Activated CD8-positive, alpha-beta memory T cell treated with anti-CD3 and anti-CD28 coated beads for 36 hours (primary cell): ENCODE results near the gene TMC8. TPM values are rescaled to one million over a fixed set of nuclear protein-coding genes. Genes with fewer than 3 reads are reported as not detected.

Experiments used
- CTCF ChIA-PET: fragments of 350-600 bp; sonication (Branson Sonifier 250); formaldehyde crosslinking; loops from one replicate; lab custom pipeline; 2021; ENCODE audit warnings: antibody characterized with exemption; lab: Charles Lee
- POLR2A ChIA-PET: fragments of 350-600 bp; sonication (Branson Sonifier 250); formaldehyde crosslinking; loops from one replicate; lab custom pipeline; 2021; ENCODE audit warnings: antibody characterized with exemption; lab: Charles Lee
- total RNA-seq, 2 experiments: library from RNA; stranded (reverse); gene quantifications; one replicate each; pipeline ENCODE4 v1.2.3, GENCODE V29; 2021

TMC8 gene
- total RNA-seq, 2 experiments from 2014 or later, result 139 to 144 TPM

- POLR2A ChIA-PET, result interaction anchor here (0.8 to 2.0 kb wide), 5 partner anchors 9 to 47 kb away, joined by 3 to 7 read pairs (median 5); partner anchors contain the start of genes TK1 and TMC8
- CTCF ChIA-PET, result interaction anchor here (0.6 to 7.9 kb wide), 5 partner anchors 13 to 1788 kb away, joined by 3 to 65 read pairs (median 4); partner anchors contain the start of gene TK1
Observed at GRCh38 chr17:78139861-78140168, 9.2 kb downstream of the TMC8 start.

- ChIA-PET CTCF (interaction anchor here (0.6 to 7.9 kb wide), 5 partner anchors 14 to 1789 kb away, joined by 3 to 65 read pairs (median 4); partner anchors contain the start of gene TK1), POLR2A (interaction anchor here (0.6 to 2.0 kb wide), 7 partner anchors 10 to 52 kb away, joined by 3 to 7 read pairs (median 4); partner anchors contain the start of genes TK1 and TMC8)
Observed at GRCh38 chr17:78140169-78141051, 9.8 kb downstream of the TMC8 start.

- POLR2A ChIA-PET, result interaction anchor here (1.0 to 2.0 kb wide), 3 partner anchors 14 to 20 kb away, joined by 3 to 7 read pairs (median 4); no protein-coding TSS in a partner anchor
Observed at GRCh38 chr17:78141437-78142118, 11.0 kb downstream of the TMC8 start.

GRCh38 chr17:78142119-78142861 lies 11.7 kb downstream of the TMC8 start:
- CTCF ChIA-PET, result interaction anchor here (0.6 to 2.9 kb wide), 3 partner anchors 11 to 45 kb away, joined by 3 to 14 read pairs (median 4); partner anchors contain the start of genes AFMID and TK1
- POLR2A ChIA-PET, result interaction anchor here (0.7 to 1.4 kb wide), 3 partner anchors 8 to 20 kb away, joined by 3 to 10 read pairs (median 4); no protein-coding TSS in a partner anchor

More at GRCh38 chr17:78141437-78142118, 11.0 kb downstream of the TMC8 start:
- CTCF ChIA-PET, result interaction anchor here (0.6 to 2.9 kb wide), 3 partner anchors 12 to 46 kb away, joined by 3 to 14 read pairs (median 4); partner anchors contain the start of genes AFMID and TK1

- POLR2A ChIA-PET, result interaction anchor here (0.9 to 1.4 kb wide), 3 partner anchors 19 to 38 kb away, joined by 3 to 8 read pairs (median 4); no protein-coding TSS in a partner anchor
Observed at GRCh38 chr17:78143214-78144146, 12.9 kb downstream of the TMC8 start.

GRCh38 chr17:78144147-78144719 lies 13.7 kb downstream of the TMC8 start:
- ChIA-PET POLR2A (interaction anchor here (1.1 kb wide), 1 partner anchor 39 kb away, joined by 8 read pairs; no protein-coding TSS in a partner anchor), CTCF (interaction anchor here (0.8 to 1.7 kb wide), 6 partner anchors 9 to 107 kb away, joined by 3 to 7 read pairs (median 3); no protein-coding TSS in a partner anchor)

More at GRCh38 chr17:78143214-78144146, 12.9 kb downstream of the TMC8 start:
- CTCF ChIA-PET, result interaction anchor here (1.2 to 1.7 kb wide), 4 partner anchors 8 to 108 kb away, joined by 3 to 7 read pairs (median 4); no protein-coding TSS in a partner anchor

GRCh38 chr17:78144736-78145641 lies 14.4 kb downstream of the TMC8 start:
- ChIA-PET CTCF (interaction anchor here (0.8 to 1.7 kb wide), 6 partner anchors 18 to 106 kb away, joined by 3 to 7 read pairs (median 3); no protein-coding TSS in a partner anchor), POLR2A (no interaction called here)

- POLR2A ChIA-PET, result no interaction called here
Observed at GRCh38 chr17:78146471-78146869, 15.9 kb downstream of the TMC8 start.

GRCh38 chr17:78146881-78147280 lies 16.3 kb downstream of the TMC8 start:
- CTCF ChIA-PET, result interaction anchor here (1.0 kb wide), 1 partner anchor 9 kb away, joined by 3 read pairs; no protein-coding TSS in a partner anchor
- POLR2A ChIA-PET, result no interaction called here

More at GRCh38 chr17:78146471-78146869, 15.9 kb downstream of the TMC8 start:
- CTCF ChIA-PET, result interaction anchor here (1.0 kb wide), 1 partner anchor 9 kb away, joined by 3 read pairs; no protein-coding TSS in a partner anchor

GRCh38 chr17:78147315-78147998 lies 16.9 kb downstream of the TMC8 start:
- CTCF ChIA-PET, result interaction anchor here (1.0 to 1.1 kb wide), 2 partner anchors 10 kb away, joined by 3 to 4 read pairs; no protein-coding TSS in a partner anchor
- POLR2A ChIA-PET, result no interaction called here

GRCh38 chr17:78148286-78149016 lies 17.9 kb downstream of the TMC8 start:
- CTCF ChIA-PET, result interaction anchor here (1.1 to 1.3 kb wide), 3 partner anchors 11 to 36 kb away, joined by 4 to 5 read pairs (median 4); no protein-coding TSS in a partner anchor
- POLR2A ChIA-PET, result no interaction called here

GRCh38 chr17:78151514-78152008 lies 21.0 kb downstream of the TMC8 start:
- ChIA-PET CTCF (interaction anchor here (0.6 to 1.0 kb wide), 3 partner anchors 32 to 129 kb away, joined by 3 read pairs; no protein-coding TSS in a partner anchor), POLR2A (no interaction called here)

GRCh38 chr17:78154903-78155811 lies 24.6 kb downstream of the TMC8 start:
- ChIA-PET POLR2A (no interaction called here), CTCF (interaction anchor here (0.6 to 0.7 kb wide), 2 partner anchors 18 to 283 kb away, joined by 3 to 4 read pairs; no protein-coding TSS in a partner anchor)
